ENCODE results near the gene HACD2. TPM values are rescaled to one million over a fixed set of nuclear protein-coding genes. Genes with fewer than 3 reads are reported as not detected.

Gene HACD2
- total RNA-seq, 1 donor from 2014 or later, result 70.6 TPM

- no peak for DNase-seq (ENCODE audit: low read depth)
Measured at GRCh38 chr3:123447749-123448517, 136.9 kb downstream of the HACD2 start.

- no peak for DNase-seq (ENCODE audit: low read depth)
Measured at GRCh38 chr3:123447416-123447748, 137.5 kb downstream of the HACD2 start.

- no peak for DNase-seq (ENCODE audit: low read depth)
Measured at GRCh38 chr3:123446610-123447109, 138.2 kb downstream of the HACD2 start.

- DNase-seq (ENCODE audit: low read depth), result no peak
Measured at GRCh38 chr3:123446210-123446609, 138.6 kb downstream of the HACD2 start.

GRCh38 chr3:123445702-123446101 lies 139.2 kb downstream of the HACD2 start:
- DNase-seq (ENCODE audit: low read depth), result no peak

- DNase-seq (ENCODE audit: low read depth), result no peak
Measured at GRCh38 chr3:123444744-123445143, 140.1 kb downstream of the HACD2 start.

- DNase-seq (ENCODE audit: low read depth), result no peak
Measured at GRCh38 chr3:123444023-123444422, 140.8 kb downstream of the HACD2 start.

- no peak for DNase-seq (ENCODE audit: low read depth)
Measured at GRCh38 chr3:123442908-123443307, 141.9 kb downstream of the HACD2 start.

- DNase-seq (ENCODE audit: low read depth), result no peak
Measured at GRCh38 chr3:123442125-123442524, 142.7 kb downstream of the HACD2 start.

Other genes with a start within 250 kb of the HACD2 start
- gene ADCY5, start 136.0 kb downstream of the HACD2 start, total RNA-seq, result 0.52 and 0.99 TPM in 2 replicates

Data from renal cortical epithelial cell (primary cell).